HTERT RPE-1 (cell line): ENCODE data around the gene RAB1A.

Experiments used
- in situ Hi-C: fragments of 300-500 bp; cut with MboI; formaldehyde crosslinking; loops from 4 replicates; pipeline ENCODE4 v1.14.3; 2020; ENCODE audit warnings: low sequenced_read_pairs

RAB1A gene

GRCh38 chr2:65097844-65098243 is 32.1 kb downstream of the RAB1A start:
- in situ Hi-C loops: no loop called here

DNA sequence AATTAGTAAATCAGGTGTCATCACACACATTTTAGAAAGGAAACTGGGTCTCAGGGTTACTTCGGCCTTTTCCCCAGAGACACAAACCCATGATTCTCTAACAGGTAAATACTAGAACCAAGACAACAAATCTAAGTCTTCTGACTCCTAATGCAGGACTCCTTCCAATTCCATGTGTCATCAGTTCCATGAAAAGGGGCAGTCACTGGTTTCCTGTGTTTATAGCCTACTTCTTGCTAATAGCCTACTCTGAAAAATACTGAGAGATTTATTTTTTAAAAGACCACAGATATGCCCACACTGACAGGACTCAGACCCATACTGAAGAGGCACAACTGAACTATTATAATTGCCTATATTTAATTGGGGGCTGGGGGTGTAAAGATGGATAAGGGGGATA is 33.0 kb downstream of the RAB1A start:
- in situ Hi-C loops: no loop called here

DNA sequence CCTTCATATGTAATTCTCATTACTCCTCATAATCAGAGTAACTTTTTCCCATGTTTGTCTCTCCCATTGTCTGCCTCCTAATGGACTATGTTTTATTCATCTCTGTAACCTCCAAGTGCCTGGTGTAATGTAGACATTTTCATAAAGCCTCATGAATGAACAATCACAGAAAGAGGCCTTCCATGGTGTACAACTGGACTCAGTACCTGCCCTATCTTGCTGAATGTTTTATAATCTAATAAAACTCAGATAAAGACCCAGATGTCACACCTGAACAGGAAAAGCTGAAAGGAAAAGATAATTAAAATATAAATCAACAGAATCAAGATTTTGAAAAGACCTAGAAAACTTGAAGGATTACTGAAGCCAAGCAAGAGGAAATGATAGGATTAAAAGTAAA is 36.7 kb downstream of the RAB1A start:
- in situ Hi-C loops: no loop called here

GRCh38 chr2:65092791-65093190 is 37.1 kb downstream of the RAB1A start:
- in situ Hi-C loops: no loop called here

- in situ Hi-C loops: no loop called here
Observed at GRCh38 chr2:65085148-65085547, 44.8 kb downstream of the RAB1A start.

- in situ Hi-C loops: no loop called here
Observed at GRCh38 chr2:65081232-65081685, 48.6 kb downstream of the RAB1A start.

DNA sequence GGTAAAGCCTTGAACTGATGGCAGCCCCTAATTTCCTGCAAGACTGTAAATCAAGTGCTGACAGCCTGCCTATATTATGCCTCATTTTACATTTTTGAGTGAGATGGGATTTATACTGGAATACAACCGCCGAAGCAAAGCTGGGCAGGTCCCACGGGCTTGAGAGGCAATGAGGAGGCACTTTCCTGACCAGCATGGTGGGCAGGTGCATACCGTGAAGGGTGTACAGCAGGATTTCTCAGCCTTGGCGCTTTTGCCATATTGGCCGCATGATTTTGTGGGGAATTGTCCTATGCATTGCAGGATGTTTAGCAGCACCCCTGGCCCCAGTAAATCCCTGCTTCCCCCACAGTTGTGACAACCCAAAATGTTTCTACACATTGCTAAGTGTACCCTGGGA is 50.9 kb downstream of the RAB1A start:
- in situ Hi-C loops: no loop called here

DNA sequence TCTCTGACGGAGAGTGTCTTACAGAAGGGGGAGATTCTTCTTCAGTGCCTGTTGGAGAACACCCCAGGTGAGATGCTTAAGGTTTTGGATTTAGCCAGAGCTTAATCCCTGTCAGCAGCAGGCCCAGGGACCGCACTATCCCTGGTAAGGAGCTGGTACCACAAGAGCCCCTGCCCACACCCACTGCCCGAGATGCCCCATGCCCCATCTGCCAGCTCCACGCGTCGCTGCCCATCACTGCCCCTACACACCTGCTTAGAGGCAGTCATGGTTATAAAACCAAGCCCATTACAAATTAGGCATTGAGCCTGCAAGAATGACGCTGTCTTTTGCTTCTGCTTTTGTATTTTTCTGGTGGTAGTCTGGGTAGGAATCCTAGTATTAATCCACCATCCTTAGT is 52.0 kb downstream of the RAB1A start:
- in situ Hi-C loops: no loop called here

DNA sequence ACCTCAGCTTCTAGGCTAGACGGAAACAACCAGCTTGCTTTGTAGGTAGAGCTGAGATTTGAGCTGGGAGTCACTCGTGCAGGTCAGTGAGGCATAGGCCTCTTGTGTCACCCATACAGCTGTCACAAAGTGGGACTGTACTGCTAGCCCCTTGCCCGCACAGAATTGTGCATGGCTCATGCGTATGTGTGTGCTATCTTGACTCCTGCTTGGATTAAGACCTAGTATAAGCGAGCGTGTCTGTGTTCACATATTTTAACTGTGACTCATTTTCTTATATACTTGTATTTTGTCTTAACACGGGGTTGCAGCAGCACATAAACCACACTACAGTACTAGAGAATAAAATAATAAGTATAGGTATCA is 53.6 kb downstream of the RAB1A start:
- in situ Hi-C loops: no loop called here

- in situ Hi-C loops: no loop called here
Observed at GRCh38 chr2:65075605-65076344, 54.1 kb downstream of the RAB1A start.

- in situ Hi-C loops: no loop called here
Observed at GRCh38 chr2:65075176-65075575, 54.7 kb downstream of the RAB1A start.

GRCh38 chr2:65073879-65074565 is 55.9 kb downstream of the RAB1A start:
- in situ Hi-C loops: no loop called here

- in situ Hi-C loops: no loop called here
Observed at GRCh38 chr2:65072181-65072970, 57.5 kb downstream of the RAB1A start.

DNA sequence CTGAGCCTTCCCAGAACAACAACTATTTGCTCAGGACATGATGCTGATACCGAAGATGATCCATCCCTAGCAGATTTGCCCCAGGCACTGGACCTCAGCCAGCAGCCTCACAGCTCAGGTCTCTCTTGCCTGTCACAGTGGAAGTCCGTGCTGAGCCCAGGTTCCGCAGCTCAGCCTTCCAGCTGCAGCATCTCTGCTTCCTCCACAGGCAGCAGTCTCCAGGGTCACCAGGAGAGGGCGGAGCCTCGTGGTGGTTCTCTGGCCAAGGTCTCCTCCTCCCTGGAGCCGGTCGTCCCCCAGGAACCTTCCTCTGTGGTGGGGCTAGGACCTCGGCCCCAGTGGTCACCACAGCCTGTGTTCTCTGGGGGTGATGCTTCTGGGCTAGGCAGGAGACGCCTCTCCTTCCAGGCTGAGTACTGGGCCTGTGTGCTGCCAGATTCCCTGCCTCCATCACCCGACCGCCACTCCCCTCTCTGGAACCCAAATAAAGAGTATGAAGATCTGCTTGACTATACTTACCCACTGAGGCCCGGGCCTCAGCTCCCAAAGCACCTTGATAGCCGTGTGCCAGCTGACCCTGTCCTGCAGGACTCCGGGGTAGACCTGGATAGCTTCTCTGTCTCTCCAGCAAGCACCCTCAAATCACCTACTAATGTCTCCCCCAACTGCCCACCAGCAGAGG is 58.3 kb downstream of the RAB1A start:
- in situ Hi-C loops: no loop called here

GRCh38 chr2:65070856-65071255 is 59.0 kb downstream of the RAB1A start:
- in situ Hi-C loops: no loop called here

GRCh38 chr2:65070172-65070830 is 59.6 kb downstream of the RAB1A start:
- in situ Hi-C loops: no loop called here

DNA sequence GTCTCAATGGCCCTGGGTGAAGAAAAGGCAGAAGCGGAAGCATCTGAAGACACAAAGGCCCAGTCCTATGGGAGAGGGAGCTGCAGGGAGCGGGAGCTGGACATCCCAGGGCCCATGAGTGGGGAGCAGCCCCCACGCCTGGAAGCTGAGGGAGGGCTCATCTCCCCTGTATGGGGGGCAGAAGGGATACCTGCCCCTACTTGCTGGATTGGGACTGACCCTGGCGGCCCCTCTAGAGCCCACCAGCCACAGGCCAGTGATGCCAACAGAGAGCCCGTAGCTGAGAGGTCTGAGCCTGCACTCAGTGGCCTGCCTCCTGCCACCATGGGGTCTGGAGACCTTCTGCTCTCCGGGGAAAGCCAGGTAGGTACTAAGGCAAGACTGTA is 60.5 kb downstream of the RAB1A start:
- in situ Hi-C loops: no loop called here

DNA sequence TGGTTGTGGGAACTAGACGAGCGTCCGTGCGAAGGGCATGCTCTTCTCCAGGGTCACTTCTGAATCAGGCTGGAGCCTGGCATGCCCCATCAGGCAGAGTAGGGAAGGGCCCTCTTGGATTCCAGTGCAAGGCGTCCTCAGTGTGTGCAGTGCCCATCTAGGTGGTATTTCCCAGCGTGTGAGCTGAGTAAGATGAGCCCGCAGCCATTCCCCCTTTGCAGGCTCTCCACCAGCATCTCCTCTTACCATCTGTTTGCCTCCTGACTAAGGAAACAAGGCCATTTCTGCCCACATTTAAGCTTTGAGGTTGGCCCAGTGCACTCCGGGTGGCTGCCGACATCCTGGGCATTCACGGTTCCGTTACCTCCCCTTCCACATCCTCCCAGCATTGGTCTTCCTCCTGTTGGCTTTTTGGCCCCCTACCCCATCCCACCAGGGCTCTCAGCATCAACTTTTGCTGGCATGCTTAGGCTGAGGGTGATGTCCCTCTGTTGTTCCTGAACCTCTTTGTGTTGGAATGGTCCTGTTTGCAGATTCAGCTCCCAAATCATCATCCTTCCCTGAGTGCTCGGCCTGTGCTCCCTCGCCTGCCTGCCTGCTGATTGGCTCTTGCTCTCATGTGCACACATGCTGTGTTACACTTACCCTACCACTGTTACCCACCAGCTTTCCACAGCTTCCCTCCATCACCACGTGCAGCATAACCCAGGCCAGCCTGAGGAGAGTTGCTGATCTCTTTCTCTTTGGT is 61.9 kb downstream of the RAB1A start:
- in situ Hi-C loops: no loop called here

- in situ Hi-C loops: no loop called here
Observed at GRCh38 chr2:65064728-65065552, 65.0 kb downstream of the RAB1A start.
